Endothelial cell of umbilical vein (primary cell): ENCODE measurements around the gene SLC8A2. TPM values are rescaled to one million over a fixed set of nuclear protein-coding genes. Genes with fewer than 3 reads are reported as not detected.

ENCODE experiments used
- BruUV-seq: library from RNA; stranded (reverse); fragments of 400-500 nt; replicated peaks from 2 replicates; lab custom pipeline; 2021; lab: Mats Ljungman, UMichigan
- CTCF ChIA-PET: fragments of 300-600, 350-600 bp; sonication (Branson Sonifier 250); formaldehyde crosslinking; loops from one replicate; lab custom pipeline; 2021; ENCODE audit warnings: antibody characterized with exemption, inconsistent platforms; lab: Charles Lee
- POLR2A ChIA-PET: fragments of 300-600, 350-600 bp; sonication (Branson Sonifier 250); formaldehyde crosslinking; loops from one replicate; lab custom pipeline; 2021; ENCODE audit warnings: antibody characterized with exemption, inconsistent platforms; lab: Charles Lee
- DNase-seq: peaks from one replicate; pipeline ENCODE4 v3.0.0-alpha.2; 2011; ENCODE audit warnings: low read depth, low spot score
- FAIRE-seq: peaks from 2 replicates; lab custom pipeline; 2011; peaks lifted over from hg19 to GRCh38; lab: Jason Lieb, UNC
- H2AFZ ChIP-seq: 2 replicates; pipeline ENCODE4 v1.6.0; 2012; ENCODE audit warnings: low read depth, low read length, control low read depth, inconsistent platforms
- H3K27ac ChIP-seq: 2 replicates; pipeline ENCODE4 v1.5.1; 2011; ENCODE audit warnings: low read depth, mild to moderate bottlenecking, control low read depth, low read length, moderate library complexity; ENCODE audit not compliant: insufficient read depth
- H3K27me3 ChIP-seq, 2 experiments: 2 replicates each; pipeline versions ENCODE4 v1.6.0 to v1.6.1; 2011; ENCODE audit warnings: low read length in 2 of 2, mixed read lengths in 1 of 2; ENCODE audit not compliant: control insufficient read depth in 2 of 2, insufficient read depth in 2 of 2
- H3K36me3 ChIP-seq, 2 experiments: 2 replicates in 1 of 2; 3 replicates in 1 of 2; pipeline ENCODE4 v1.5.1; 2011; ENCODE audit warnings: low read length in 2 of 2, mild to moderate bottlenecking in 1 of 2, moderate library complexity in 1 of 2; ENCODE audit not compliant: control insufficient read depth in 2 of 2, insufficient read depth in 2 of 2; ENCODE audit errors: extremely low read depth in 1 of 2
- H3K4me1 ChIP-seq: 3 replicates; pipeline ENCODE4 v1.5.1; 2011; ENCODE audit warnings: mild to moderate bottlenecking, low read length; ENCODE audit not compliant: control insufficient read depth, insufficient read depth; ENCODE audit errors: extremely low read depth
- H3K4me2 ChIP-seq: 2 replicates; pipeline ENCODE4 v1.6.1; 2011; ENCODE audit warnings: low read length, control low read depth, mixed read lengths; ENCODE audit not compliant: insufficient read depth
- H3K4me3 ChIP-seq, 3 experiments: fragments of 200-600 bp in 1 of 3; sonication (generic), shearing (Covaris generic) in 1 of 3; replicated peaks in 1 of 3; 2 replicates each; pipeline ENCODE4 v1.5.1; 2011 to 2016; ENCODE audit warnings: control low read depth in 3 of 3, low read length in 3 of 3, mild to moderate bottlenecking in 2 of 3, inconsistent platforms in 1 of 3, low read depth in 1 of 3, moderate library complexity in 1 of 3; ENCODE audit not compliant: insufficient read depth in 1 of 3
- H3K79me2 ChIP-seq: 2 replicates; pipeline ENCODE4 v1.6.0; 2012; ENCODE audit warnings: low read length, inconsistent platforms; ENCODE audit not compliant: control insufficient read depth, insufficient read depth
- H3K9ac ChIP-seq: replicated peaks from 2 replicates; pipeline ENCODE3; 2011; ENCODE audit warnings: low read length, control low read depth; ENCODE audit not compliant: insufficient read depth; ENCODE audit errors: extremely low read depth
- H3K9me1 ChIP-seq: replicated peaks from 3 replicates; pipeline ENCODE4 v1.6.0; 2011; ENCODE audit warnings: mild to moderate bottlenecking, low read length; ENCODE audit not compliant: control insufficient read depth, insufficient read depth; ENCODE audit errors: extremely low read depth
- H3K9me3 ChIP-seq: replicated peaks from 2 replicates; pipeline ENCODE4 v1.5.1; 2012; ENCODE audit warnings: low read length, inconsistent platforms; ENCODE audit not compliant: control insufficient read depth, insufficient read depth
- H4K20me1 ChIP-seq: replicated peaks from 2 replicates; pipeline ENCODE3; 2011; ENCODE audit warnings: mild to moderate bottlenecking, low read length; ENCODE audit not compliant: control insufficient read depth, insufficient read depth; ENCODE audit errors: extremely low read depth
- EZH2 ChIP-seq: IDR thresholded peaks from 2 replicates; pipeline ENCODE4 v1.6.1; 2012; ENCODE audit warnings: borderline replicate concordance, low read depth, mild to moderate bottlenecking, moderate library complexity, low read length, inconsistent platforms; ENCODE audit not compliant: severe bottlenecking
- FOS ChIP-seq: IDR thresholded peaks from 2 replicates; pipeline ENCODE4 v1.6.1; 2011; ENCODE audit warnings: mild to moderate bottlenecking, low read length, moderate library complexity, borderline replicate concordance; ENCODE audit not compliant: insufficient read depth
- GATA2 ChIP-seq: IDR thresholded peaks from 2 replicates; pipeline ENCODE4 v1.7.0; 2011; ENCODE audit warnings: low read depth, mild to moderate bottlenecking, moderate library complexity, mixed read lengths, low read length; ENCODE audit not compliant: insufficient read length, insufficient read depth
- MYC ChIP-seq: IDR thresholded peaks from one replicate; pipeline ENCODE4 v1.6.1; 2011; ENCODE audit warnings: mild to moderate bottlenecking, low read depth, low read length
- POLR2AphosphoS5 ChIP-seq: IDR thresholded peaks from 2 replicates; pipeline ENCODE4 v1.6.1; 2012; ENCODE audit warnings: low read depth, mild to moderate bottlenecking, control low read depth, low read length, moderate library complexity; ENCODE audit not compliant: insufficient read depth
- dilution Hi-C: fragments of 300-500 bp; cut with MboI; formaldehyde crosslinking; loops from one replicate; pipeline ENCODE4 v1.15.0; 2019; ENCODE audit warnings: low sequenced_read_pairs; ENCODE audit not compliant: extremely low pct_ligation_motif_present
- intact Hi-C: fragments of 100-400 bp; cut with micrococcal nuclease; formaldehyde crosslinking; loops from one replicate; pipeline ENCODE4 v1.10.0; 2022
- polyA plus RNA-seq, 4 experiments: library from polyadenylated mRNA; depleted of rRNA in 3 of 4; stranded (reverse) in 3 of 4; unstranded in 1 of 4; fragments of >200 nt; gene quantifications; 2 replicates each; pipeline versions ENCODE4 v1.2.1 to v1.2.3, GENCODE V29; 2011 to 2012; ENCODE audit warnings: missing spikeins in 1 of 4
- total RNA-seq: library from RNA; stranded (reverse); gene quantifications from 2 replicates; pipeline ENCODE4 v1.2.3, GENCODE V29; 2021
- TF ChIP-seq, protein P1 (sequence below): IDR thresholded peaks from 2 replicates; pipeline ENCODE4 v1.6.1; 2011; ENCODE audit not compliant: insufficient read depth, insufficient read length

Gene SLC8A2
- total and polyA plus RNA-seq, 2 donors (not counting 3 experiments of a cell fraction or from before 2014, with no cell fraction given), result not detected

DNA sequence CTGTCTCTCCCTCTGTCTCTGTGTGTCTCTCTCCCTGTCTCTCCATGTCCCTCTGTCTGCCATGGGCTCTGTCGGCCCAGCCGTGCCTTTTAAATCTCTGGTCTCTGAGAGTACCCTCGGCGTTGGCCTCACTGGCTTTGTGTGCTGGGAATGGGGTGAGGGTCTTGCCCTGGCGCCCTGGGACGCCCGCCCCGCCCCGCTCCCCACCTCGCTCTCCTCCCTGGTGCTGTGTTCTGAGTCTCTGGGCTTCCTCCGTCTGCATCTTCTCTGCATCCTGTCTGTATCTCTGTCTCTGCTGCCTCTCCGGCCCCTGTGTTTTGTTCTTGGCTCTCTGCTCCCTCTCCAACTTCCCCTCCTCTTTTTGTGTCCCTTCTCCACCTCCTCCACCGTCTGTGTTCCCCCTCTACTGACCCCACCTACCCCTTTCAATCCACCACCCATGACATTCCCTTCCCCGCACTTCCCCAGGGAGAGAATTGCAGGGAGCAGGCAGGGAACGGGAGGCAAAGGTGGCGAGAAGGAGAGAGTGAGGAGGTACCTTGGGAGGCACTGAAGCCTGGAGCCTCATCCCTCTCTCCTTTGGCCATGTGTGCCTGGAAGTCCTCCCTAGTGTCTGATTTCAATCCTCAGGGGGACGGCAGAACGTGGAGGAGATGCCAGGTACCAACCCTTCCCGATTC lies 48.4 kb downstream of the SLC8A2 start:
- dilution Hi-C loops (no loop called here), intact Hi-C loops (no loop called here)
- no peaks in the 10 kb centered on the region for H4K20me1 ChIP-seq
- peaks cover 45 to 48% of the 10 kb centered on the region in 2 experiments for H3K27me3 ChIP-seq
- H3K9ac ChIP-seq, result no peak overlapping the region
- ChIA-PET CTCF (no interaction called here), POLR2A (no interaction called here)
- H3K4me3 ChIP-seq, result no peak overlapping the region
- H3K27ac ChIP-seq, result no peak overlapping the region
- no peaks in the 10 kb centered on the region for H3K9me1 ChIP-seq
- no TSS peak for BruUV-seq
- H3K79me2 ChIP-seq, result no peaks in the 10 kb centered on the region
- no peak for DNase-seq
- no peak for TF ChIP-seq FOS
- TF ChIP-seq EZH2, result peak; percentile 9
- TF ChIP-seq GATA2, result no peak
- no peak for TF ChIP-seq MYC
- TF ChIP-seq, protein P1, sequence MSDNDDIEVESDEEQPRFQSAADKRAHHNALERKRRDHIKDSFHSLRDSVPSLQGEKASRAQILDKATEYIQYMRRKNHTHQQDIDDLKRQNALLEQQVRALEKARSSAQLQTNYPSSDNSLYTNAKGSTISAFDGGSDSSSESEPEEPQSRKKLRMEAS, result no peak
- TF ChIP-seq POLR2AphosphoS5, result no peak
- H3K9me3 ChIP-seq, result no peaks in the 10 kb centered on the region
- no peaks in the 10 kb centered on the region for H3K36me3 ChIP-seq
- H3K4me1 ChIP-seq, result peaks cover 4% of the 10 kb centered on the region
- no peak overlapping the region for H2AFZ ChIP-seq
- FAIRE-seq, result no peak
- no peak overlapping the region for H3K4me2 ChIP-seq
